ENCODE measurements around the gene OR8I2. TPM values are rescaled to one million over a fixed set of nuclear protein-coding genes. Genes with fewer than 3 reads are reported as not detected.
"Not testable (repeated sequence)": the region's sequence is repeated elsewhere in the genome, so short reads cannot be mapped to it uniquely, and the experiment has no call there.

OR8I2 gene
- total and polyA plus RNA-seq, 4 donors: not detected

- 92% methylated on average over 2 of the region's 6 CpGs for WGBS (ENCODE audit: insufficient coverage)
- H3K27me3 ChIP-seq (ENCODE audit: control insufficient read depth, insufficient read depth, low read length): no peaks in the 10 kb centered on the region
These were observed 29.0 kb downstream of the OR8I2 start, which contains the start of gene OR8H3 for GRCh38 chr11:56122073-56122472. Gene OR8H3, plus strand, starts transcription at chr11:56122373. Its CDS starts 0 bp downstream, at chr11:56122373.

GRCh38 chr11:56140151-56140661, 47.1 kb downstream of the OR8I2 start, which contains the start of gene OR8J3:
Gene OR8J3, minus strand, starts transcription at chr11:56140201. Its CDS starts 2,483 bp downstream, at chr11:56137718.
- Histone ChIP-seq H3K36me3 (ENCODE audit: control insufficient read depth, insufficient read depth, low read length) (no peaks in the 10 kb centered on the region), H3K27ac (ENCODE audit: low read depth, low read length) (no peak within 1 kb of the TSS), H3K9me3 (ENCODE audit: control insufficient read depth, insufficient read depth, low read length) (no peaks in the 10 kb centered on the region), H3K4me1 (ENCODE audit: control insufficient read depth, insufficient read depth, low read length) (no peaks in the 10 kb centered on the region), H3K4me3 (ENCODE audit: low read depth, low read length) (no peak within 1 kb of the TSS), H3K27me3 (ENCODE audit: control insufficient read depth, insufficient read depth, low read length) (no peaks in the 10 kb centered on the region)
- no peak for DNase-seq (ENCODE audit: low read depth in 4 of 6, low spot score in 6 of 6)

More at GRCh38 chr11:56122073-56122472, 29.0 kb downstream of the OR8I2 start, which contains the start of gene OR8H3:
- Histone ChIP-seq H3K4me1 (ENCODE audit: control insufficient read depth, insufficient read depth, low read length) (no peaks in the 10 kb centered on the region), H3K4me3 (ENCODE audit: low read depth, low read length) (no peak within 1 kb of the TSS), H3K27ac (ENCODE audit: low read depth, low read length) (no peak within 1 kb of the TSS), H3K9me3 (ENCODE audit: control insufficient read depth, insufficient read depth, low read length) (no peaks in the 10 kb centered on the region), H3K36me3 (ENCODE audit: control insufficient read depth, insufficient read depth, low read length) (no peaks in the 10 kb centered on the region)
- no peak for DNase-seq (ENCODE audit: low read depth in 4 of 6, low spot score in 6 of 6)

GRCh38 chr11:56143681-56144080, 50.6 kb downstream of the OR8I2 start:
- H3K4me3 ChIP-seq (ENCODE audit: low read depth, low read length); DNase-seq (ENCODE audit: low read depth in 4 of 6, low spot score in 6 of 6); H3K36me3 ChIP-seq (ENCODE audit: control insufficient read depth, insufficient read depth, low read length); H3K27me3 ChIP-seq (ENCODE audit: control insufficient read depth, insufficient read depth, low read length); H3K4me1 ChIP-seq (ENCODE audit: control insufficient read depth, insufficient read depth, low read length); H3K27ac ChIP-seq (ENCODE audit: low read depth, low read length); H3K9me3 ChIP-seq (ENCODE audit: control insufficient read depth, insufficient read depth, low read length): not testable (repeated sequence)
- no CpG with 5 or more reads among the region's 30 CpGs for WGBS (ENCODE audit: insufficient coverage)

Small RNAs within 50 kb of the gene (small RNA-seq; reads per million reads assigned to genes)
- not detected for gene OR8I4P (ENCODE audit: low replicate concordance)

Other genes starting within 250 kb of the OR8I2 start
- not detected for gene TRIM51, start 210.0 kb upstream of the OR8I2 start, total RNA-seq
- not detected for gene TRIM51, start 210.0 kb upstream of the OR8I2 start, polyA plus RNA-seq (ENCODE audit: insufficient read length in 2 of 2)
- not detected for gene OR5W2, start 178.7 kb upstream of the OR8I2 start, total RNA-seq
- not detected for gene OR5W2, start 178.7 kb upstream of the OR8I2 start, polyA plus RNA-seq (ENCODE audit: insufficient read length in 2 of 2)
- gene OR5I1, start 156.9 kb upstream of the OR8I2 start, total RNA-seq: not detected
- gene OR5I1, start 156.9 kb upstream of the OR8I2 start, polyA plus RNA-seq (ENCODE audit: insufficient read length in 2 of 2): not detected
- gene OR10AG1, start 123.4 kb upstream of the OR8I2 start, total RNA-seq: not detected
- not detected for gene OR10AG1, start 123.4 kb upstream of the OR8I2 start, polyA plus RNA-seq (ENCODE audit: insufficient read length in 2 of 2)
- not detected for gene OR5F1, start 98.7 kb upstream of the OR8I2 start, total RNA-seq
- gene OR5F1, start 98.7 kb upstream of the OR8I2 start, polyA plus RNA-seq (ENCODE audit: insufficient read length in 2 of 2): not detected
- not detected for gene OR5AS1, start 65.7 kb upstream of the OR8I2 start, total RNA-seq
- under 1 TPM; 0.05 TPM for gene OR5AS1, start 65.7 kb upstream of the OR8I2 start, polyA plus RNA-seq (ENCODE audit: insufficient read length in 2 of 2)
- gene OR8H2, start 10.4 kb downstream of the OR8I2 start, total RNA-seq: not detected
- gene OR8H2, start 10.4 kb downstream of the OR8I2 start, polyA plus RNA-seq (ENCODE audit: insufficient read length in 2 of 2): not detected
- gene OR8H3, start 29.1 kb downstream of the OR8I2 start, total RNA-seq: not detected
- not detected for gene OR8H3, start 29.1 kb downstream of the OR8I2 start, polyA plus RNA-seq (ENCODE audit: insufficient read length in 2 of 2)
- not detected for gene OR8J3, start 46.9 kb downstream of the OR8I2 start, total RNA-seq
- not detected for gene OR8J3, start 46.9 kb downstream of the OR8I2 start, polyA plus RNA-seq (ENCODE audit: insufficient read length in 2 of 2)
- gene OR8K5, start 67.0 kb downstream of the OR8I2 start, total RNA-seq: not detected
- gene OR8K5, start 67.0 kb downstream of the OR8I2 start, polyA plus RNA-seq (ENCODE audit: insufficient read length in 2 of 2): not detected
- not detected for gene OR5J2, start 83.3 kb downstream of the OR8I2 start, total RNA-seq
- gene OR5J2, start 83.3 kb downstream of the OR8I2 start, polyA plus RNA-seq (ENCODE audit: insufficient read length in 2 of 2): not detected
- not detected for gene OR5T2, start 140.9 kb downstream of the OR8I2 start, total RNA-seq
- gene OR5T2, start 140.9 kb downstream of the OR8I2 start, polyA plus RNA-seq (ENCODE audit: insufficient read length in 2 of 2): not detected
- not detected for gene OR5T3, start 158.9 kb downstream of the OR8I2 start, total RNA-seq
- gene OR5T3, start 158.9 kb downstream of the OR8I2 start, polyA plus RNA-seq (ENCODE audit: insufficient read length in 2 of 2): not detected
- not detected for gene OR5T1, start 180.8 kb downstream of the OR8I2 start, total RNA-seq
- not detected for gene OR5T1, start 180.8 kb downstream of the OR8I2 start, polyA plus RNA-seq (ENCODE audit: insufficient read length in 2 of 2)
- gene OR8H1, start 198.9 kb downstream of the OR8I2 start, total RNA-seq: not detected
- not detected for gene OR8H1, start 198.9 kb downstream of the OR8I2 start, polyA plus RNA-seq (ENCODE audit: insufficient read length in 2 of 2)
- not detected for gene OR8K3, start 221.8 kb downstream of the OR8I2 start, total RNA-seq
- gene OR8K3, start 221.8 kb downstream of the OR8I2 start, polyA plus RNA-seq (ENCODE audit: insufficient read length in 2 of 2): not detected

All from spinal cord (tissue), 10 donors.